Stimulated activated CD4-positive, alpha-beta T cell treated with anti-CD3 and anti-CD28 coated beads, TNF-alpha, amount 100 ng/mL, for 48 hours (primary cell): ENCODE results near the gene SPATA31A7.
"Not testable (repeated sequence)": the region's sequence is repeated elsewhere in the genome, so short reads cannot be mapped to it uniquely, and the experiment has no call there.

Source experiments
- DNase-seq, 3 donors: peaks; one replicate each; pipeline ENCODE4 v3.0.0-alpha.2; 2020; ENCODE audit warnings: low read depth in 3 of 3

Gene SPATA31A7

GRCh38 chr9:61189736-61190135 lies at the start of gene SPATA31A7:
TSS of gene SPATA31A7 (plus strand) at chr9:61190036. CDS start at chr9:61190065, 29 bp downstream.
- DNase-seq = not testable (repeated sequence)

- not testable (repeated sequence) for DNase-seq
Observed at GRCh38 chr9:61226438-61226837, 36.6 kb downstream of the SPATA31A7 start.
